Measurements from ENCODE around the gene AHI1.
A peak's percentile ranks its signal among the peaks of the same experiment; 100 is the strongest.
"Not testable (repeated sequence)": the region's sequence is repeated elsewhere in the genome, so short reads cannot be mapped to it uniquely, and the experiment has no call there.

AHI1 gene

DNA sequence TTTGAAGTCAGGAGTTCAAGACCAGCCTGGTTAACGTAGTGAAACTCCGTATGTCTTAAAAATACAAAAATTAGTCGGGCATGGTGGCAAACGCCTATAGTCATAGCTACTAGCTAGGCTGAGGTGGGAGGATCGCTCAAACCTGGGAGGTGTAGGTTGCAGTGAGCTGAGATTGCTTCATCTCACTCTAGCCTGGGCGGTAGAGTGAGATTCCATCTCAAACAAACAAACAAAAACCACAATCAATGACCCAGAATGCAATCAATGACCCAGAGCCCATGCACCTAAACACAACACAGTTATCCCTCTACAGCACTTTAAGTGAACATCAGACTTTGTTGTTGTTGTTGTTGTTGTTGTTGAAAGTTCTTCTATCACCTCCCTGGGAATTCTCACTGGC lies 238.6 kb downstream of the AHI1 start:
- no peak for DNase-seq

GRCh38 chr6:135257631-135258405 lies 239.7 kb downstream of the AHI1 start:
- DNase-seq: no peak

DNA sequence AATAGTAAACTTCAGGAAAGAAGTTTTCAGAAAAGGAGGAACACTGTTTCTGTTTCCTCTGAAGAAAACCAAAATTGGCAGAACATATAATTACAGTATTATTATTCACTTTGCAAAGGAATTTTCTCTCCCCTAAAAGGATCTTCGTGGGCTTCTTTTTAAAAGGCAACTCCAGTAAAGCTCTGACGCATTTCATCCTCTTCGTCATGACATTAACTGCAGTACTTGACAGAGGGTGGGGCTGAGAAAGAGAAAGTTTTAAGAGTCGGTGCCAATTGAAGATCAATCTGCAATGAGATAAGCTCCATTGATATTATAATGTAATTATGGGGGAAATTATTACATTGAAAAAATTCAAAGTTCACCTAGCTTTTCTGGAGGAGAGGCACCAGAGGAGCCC lies 240.7 kb downstream of the AHI1 start:
- no peak for DNase-seq

- no peak for DNase-seq
These were observed 243.1 kb downstream of the AHI1 start for GRCh38 chr6:135254471-135254870.

DNA sequence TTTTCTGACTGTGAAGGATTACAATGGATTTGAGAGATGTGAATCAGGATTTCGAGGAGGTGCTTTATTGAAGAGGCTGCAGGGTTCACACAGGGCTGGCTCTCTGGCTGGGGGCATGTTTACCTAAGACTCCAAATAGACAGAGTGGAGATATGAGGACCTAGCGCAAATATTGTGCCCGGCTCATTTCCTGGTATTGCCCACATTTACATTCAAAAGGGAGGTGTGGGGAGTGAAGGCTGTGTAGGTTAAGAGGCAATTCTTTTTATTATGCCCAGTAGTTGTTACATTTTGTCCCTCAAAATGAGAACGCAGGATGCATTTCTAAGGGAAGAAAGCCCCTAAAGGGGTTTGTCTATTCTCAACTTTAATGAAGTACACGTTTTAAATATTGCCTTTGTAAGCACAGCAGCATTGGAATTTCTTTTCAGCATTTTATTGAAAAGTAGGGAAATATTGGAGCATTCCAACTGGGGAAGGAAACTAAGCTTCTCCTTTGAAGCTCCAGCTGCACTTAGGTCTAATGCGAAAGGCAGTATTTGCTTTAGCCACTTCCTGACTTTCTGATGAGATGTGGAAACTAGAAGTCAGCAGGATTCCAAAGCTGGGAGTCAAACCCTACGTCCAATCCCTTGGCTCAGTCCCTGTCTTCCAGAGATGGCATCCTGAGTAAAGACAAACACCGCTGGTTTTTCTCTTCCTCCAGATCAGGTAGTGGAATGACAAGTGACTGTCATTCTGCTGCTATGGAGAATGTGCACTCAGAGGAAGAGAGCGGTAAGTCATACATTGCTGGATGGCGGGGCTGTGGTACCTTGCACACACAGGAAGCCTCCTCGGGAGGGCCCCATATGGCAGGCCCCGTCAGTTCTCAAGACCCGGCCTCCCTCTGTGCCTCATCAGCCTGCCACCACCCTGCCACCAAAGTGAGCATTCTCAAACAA lies 245.8 kb downstream of the AHI1 start:
- no peak for DNase-seq

DNA sequence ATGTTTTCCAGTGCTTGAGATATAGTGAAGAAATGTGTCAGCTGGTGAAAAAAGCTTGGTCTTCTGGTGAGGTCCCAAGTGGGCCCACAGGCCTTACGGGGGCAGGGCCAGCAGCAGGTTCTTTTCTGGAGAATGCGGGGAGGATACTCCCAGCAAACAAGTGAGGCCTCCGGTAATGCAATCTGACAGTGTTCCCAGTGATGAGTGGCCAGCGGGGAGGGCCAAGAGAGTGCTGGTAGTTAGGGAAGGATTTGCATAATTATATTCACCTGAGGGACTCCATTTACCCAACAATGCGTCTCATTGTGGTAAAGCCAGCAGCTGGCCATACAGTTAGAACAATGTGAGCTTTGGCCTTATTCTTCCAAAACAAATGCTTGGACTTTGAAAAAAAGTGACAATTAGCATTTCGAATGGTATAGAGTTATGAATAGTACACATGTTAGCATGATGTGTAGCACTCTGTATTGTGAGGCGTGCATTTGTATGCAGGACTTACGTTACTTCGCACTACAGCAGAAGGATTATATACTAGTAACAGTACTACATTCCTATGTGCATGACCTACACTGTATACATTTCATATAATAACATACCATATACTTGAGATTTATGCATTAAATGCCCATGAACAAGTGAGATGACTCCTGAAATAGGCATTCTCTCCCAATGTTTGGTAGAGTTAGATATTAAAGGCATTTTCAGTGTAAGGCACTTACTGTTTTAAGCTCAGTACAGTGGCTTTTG lies 246.6 kb downstream of the AHI1 start:
- DNase-seq: no peak

GRCh38 chr6:135250234-135250633 lies 247.3 kb downstream of the AHI1 start:
- DNase-seq: peak in 1 of 2 donors; percentile 33

DNA sequence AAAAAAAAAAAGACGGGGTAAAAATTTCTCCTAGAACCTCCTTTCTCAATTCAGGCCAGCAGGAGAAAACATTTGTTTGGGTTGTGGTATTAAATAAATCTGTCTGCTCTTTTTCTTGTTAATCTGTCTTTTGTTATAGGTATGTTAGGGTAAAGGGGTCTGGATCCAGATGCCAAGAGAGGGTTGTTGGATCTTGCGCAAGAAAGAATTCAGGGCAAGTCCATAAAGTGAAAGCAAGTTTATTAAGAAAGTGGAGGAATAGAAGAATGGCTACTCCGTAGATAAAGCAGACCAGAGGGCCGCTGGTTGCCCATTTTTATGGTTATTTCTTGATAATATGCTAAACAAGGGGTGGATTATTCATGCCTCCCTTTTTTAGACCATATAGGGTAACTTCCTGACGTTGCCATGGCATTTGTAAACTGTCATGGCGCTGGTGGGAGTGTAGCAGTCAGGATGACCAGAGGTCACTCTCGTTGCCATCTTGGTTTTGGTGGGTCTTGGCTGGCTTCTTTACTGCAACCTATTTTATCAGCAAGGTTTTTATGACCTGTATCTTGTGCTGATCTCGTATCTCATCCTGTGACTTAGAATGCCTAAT lies 251.0 kb downstream of the AHI1 start:
- not testable (repeated sequence) for DNase-seq

DNA sequence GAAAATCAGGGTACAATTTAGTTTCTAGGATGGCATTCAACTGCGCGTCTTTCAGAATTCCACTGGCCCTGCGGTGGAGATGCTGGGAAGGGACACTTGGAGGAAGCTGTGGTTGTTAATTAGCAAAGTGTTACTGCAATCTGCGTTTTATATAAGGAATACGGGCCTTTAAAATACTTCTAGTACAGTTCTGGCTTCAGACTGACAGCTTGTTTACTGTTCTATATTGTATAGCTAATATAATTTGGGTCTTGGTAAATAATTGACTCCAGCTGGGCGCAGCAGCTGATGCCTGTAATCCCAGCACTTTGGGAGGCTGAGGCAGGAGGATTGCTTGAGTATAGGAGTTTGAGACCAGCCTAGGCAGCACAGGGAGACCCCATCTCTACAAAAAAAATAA lies 252.7 kb downstream of the AHI1 start:
- no peak for DNase-seq

GRCh38 chr6:135243871-135244796 lies 253.4 kb downstream of the AHI1 start:
- DNase-seq: no peak

DNA sequence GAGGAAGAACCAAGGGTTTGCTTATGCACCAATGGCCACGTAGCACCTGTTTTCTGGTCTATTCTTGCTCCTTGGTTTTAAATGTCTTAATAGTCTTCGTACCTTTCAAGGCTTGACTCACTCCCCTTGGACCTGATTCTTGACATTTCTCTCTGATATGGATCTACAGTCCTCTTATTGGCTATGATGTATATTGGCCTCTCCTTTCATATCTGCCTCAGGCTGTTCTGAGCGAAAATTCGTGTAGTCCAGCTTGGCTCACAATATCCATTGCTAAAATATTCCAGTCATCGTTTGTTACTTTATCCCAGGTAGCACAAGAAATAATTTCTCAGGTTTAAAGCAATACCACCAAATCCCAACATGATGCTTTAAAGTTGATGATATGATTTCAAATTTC lies 256.8 kb downstream of the AHI1 start:
- no peak for DNase-seq

DNA sequence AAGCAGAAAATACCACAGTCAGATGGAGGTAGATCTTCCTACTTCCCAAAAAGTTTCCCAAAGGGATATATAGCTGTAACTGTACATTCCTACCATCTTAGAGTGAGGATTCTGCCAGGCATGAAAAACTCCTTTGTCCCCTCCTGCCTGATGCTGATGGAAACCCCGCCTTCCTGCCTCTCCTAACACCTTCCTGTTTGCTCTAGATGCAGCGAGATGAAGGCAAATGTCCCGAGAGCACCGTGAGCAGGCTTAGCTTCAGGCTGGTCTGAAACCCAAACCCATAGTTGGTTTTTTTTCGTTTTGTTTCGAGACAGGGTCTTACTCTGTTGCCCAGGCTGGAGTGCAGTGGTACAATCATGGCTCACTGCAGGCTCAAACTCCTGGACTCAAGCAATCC lies 260.8 kb downstream of the AHI1 start:
- DNase-seq: no peak

DNA sequence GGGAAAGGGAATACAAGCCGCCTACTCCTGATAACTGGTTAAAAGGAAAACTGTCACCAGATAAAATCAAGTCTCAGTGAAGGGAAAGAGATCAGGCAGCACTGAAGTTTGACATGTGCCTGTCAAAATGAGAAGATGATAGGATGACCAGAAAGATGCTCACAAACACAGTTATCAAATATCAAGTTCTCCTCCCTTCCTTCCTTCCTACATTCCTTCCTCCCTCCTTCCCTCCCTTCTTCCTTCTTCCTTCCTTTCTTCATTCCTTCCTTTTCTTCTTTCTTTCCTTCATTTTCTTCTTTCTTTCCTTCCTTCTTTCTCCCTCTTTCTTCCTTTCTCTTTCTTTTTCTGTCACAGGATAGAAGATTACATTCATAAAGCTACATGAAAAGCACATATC lies 261.2 kb downstream of the AHI1 start:
- no peak for DNase-seq

GRCh38 chr6:135235716-135236115 lies 261.8 kb downstream of the AHI1 start:
- DNase-seq: no peak

DNA sequence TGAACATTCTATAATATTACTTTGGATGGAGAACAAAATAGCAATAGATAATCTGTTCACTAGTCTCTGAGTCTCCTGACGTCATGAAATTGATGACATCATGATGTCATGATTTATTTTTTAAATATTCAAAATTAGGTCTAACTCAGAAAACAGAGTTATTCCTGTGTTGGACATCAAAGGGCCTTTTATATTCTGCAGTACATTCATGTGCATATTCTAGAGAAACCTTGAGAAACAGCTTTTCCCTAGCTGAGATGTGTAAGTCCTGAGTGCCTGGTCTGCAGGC lies 263.1 kb downstream of the AHI1 start:
- no peak for DNase-seq

GRCh38 chr6:135233686-135234491 lies 263.7 kb downstream of the AHI1 start:
- no peak for DNase-seq
